Measurements from ENCODE around the gene NUDT5. TPM values are rescaled to one million over a fixed set of nuclear protein-coding genes. Genes with fewer than 3 reads are reported as not detected.

NUDT5 gene
- total and polyA plus RNA-seq, 2 donors (not counting 1 experiment from before 2014, with no cell fraction given): 25.9 to 39.9 TPM

GRCh38 chr10:12202226-12202625 lies 6.5 kb upstream of the NUDT5 start:
- CTCF ChIA-PET: interaction anchor here (2.6 kb wide), 1 partner anchor 13 kb away, joined by 10 read pairs; no protein-coding TSS in a partner anchor

GRCh38 chr10:12201543-12201942 lies 5.9 kb upstream of the NUDT5 start:
- WGBS (ENCODE audit: insufficient coverage): 82% methylated on average over 3 of the region's 3 CpGs
- Mint-ChIP-seq H3K27ac (no peak overlapping the region), H3K4me3 (no peak overlapping the region), H3K9me3 (ENCODE audit: insufficient read depth) (no peaks in the 10 kb centered on the region), H3K27me3 (no peaks in the 10 kb centered on the region), H3K4me1 (peaks cover 31% of the 10 kb centered on the region)
- Histone ChIP-seq H3K4me1 (ENCODE audit: control insufficient read depth in 2 of 2, insufficient read depth in 2 of 2, low read length in 2 of 2) (peaks cover 10 to 15% of the 10 kb centered on the region in 2 donors), H3K36me3 (replicated peaks in 1 of 2; ENCODE audit: control extremely low read depth in 1 of 2, control insufficient read depth in 1 of 2, extremely low read depth in 1 of 2, insufficient read depth in 2 of 2, low read length in 1 of 2) (peaks cover 9 to 61% of the 10 kb centered on the region in 2 experiments), H3K9ac (ENCODE audit: low read length) (no peak overlapping the region), H3K79me2 (ENCODE audit: control insufficient read depth, insufficient read depth, low read length) (peaks cover 97% of the 10 kb centered on the region), H3K27ac (ENCODE audit: low read length in 2 of 2) (no peak overlapping the region), H4K20me1 (ENCODE audit: control insufficient read depth, insufficient read depth, low read length, poor library complexity, severe bottlenecking) (peaks cover 66% of the 10 kb centered on the region), H3K9me3 (ENCODE audit: control extremely low read depth in 1 of 3, control insufficient read depth in 2 of 3, insufficient read depth in 1 of 3, low read length in 2 of 3) (no peaks in the 10 kb centered on the region), H3K27me3 (replicated peaks in 1 of 4; ENCODE audit: control extremely low read depth in 1 of 4, control insufficient read depth in 3 of 4, insufficient read depth in 4 of 4, low read length in 3 of 4) (no peaks in the 10 kb centered on the region), H3K4me3 (ENCODE audit: control extremely low read depth in 1 of 5, extremely low read depth in 1 of 5, insufficient read depth in 1 of 5, low read depth in 2 of 5, low read length in 4 of 5) (no peak overlapping the region), H3K4me2 (replicated peaks; ENCODE audit: low read depth, low read length, poor library complexity, severe bottlenecking) (no peak overlapping the region), H2AFZ (ENCODE audit: insufficient read depth, low read depth, low read length, poor library complexity, severe bottlenecking) (no peak overlapping the region)
- intact Hi-C loops (cut with micrococcal nuclease): no loop called here
- ChIA-PET POLR2A (no interaction called here), CTCF (interaction anchor here (2.6 kb wide), 1 partner anchor 13 kb away, joined by 10 read pairs; no protein-coding TSS in a partner anchor)
- ATAC-seq (ENCODE audit: low read depth) (no peak), DNase-seq (no peak)
- TF ChIP-seq EZH2 (IDR thresholded peaks at IDR 0.05; ENCODE audit: borderline replicate concordance, insufficient read depth, low read depth, low read length, poor library complexity, severe bottlenecking): no peak
- no peak for TF ChIP-seq CTCF (IDR thresholded peaks at IDR 0.05)

More at GRCh38 chr10:12202226-12202625, 6.5 kb upstream of the NUDT5 start:
- WGBS (ENCODE audit: insufficient coverage): 50% methylated on average over 2 of the region's 5 CpGs
- H3K27me3 Mint-ChIP-seq: no peaks in the 10 kb centered on the region
- intact Hi-C loops (cut with micrococcal nuclease): no loop called here
- no peak overlapping the region for H3K27ac ChIP-seq (ENCODE audit: low read length in 2 of 2)
- no peak for DNase-seq
- H3K4me3 ChIP-seq (ENCODE audit: control extremely low read depth in 1 of 5, extremely low read depth in 1 of 5, insufficient read depth in 1 of 5, low read depth in 2 of 5, low read length in 4 of 5): no peak overlapping the region
- no peak overlapping the region for H3K4me3 Mint-ChIP-seq
- no peaks in the 10 kb centered on the region for H3K9me3 ChIP-seq (ENCODE audit: control extremely low read depth in 1 of 3, control insufficient read depth in 2 of 3, insufficient read depth in 1 of 3, low read length in 2 of 3)
- POLR2A ChIA-PET: no interaction called here
- H3K27me3 ChIP-seq (replicated peaks in 1 of 4; ENCODE audit: control extremely low read depth in 1 of 4, control insufficient read depth in 3 of 4, insufficient read depth in 4 of 4, low read length in 3 of 4): no peaks in the 10 kb centered on the region
- no peak for ATAC-seq (ENCODE audit: low read depth)
- peaks cover 26% of the 10 kb centered on the region for H3K4me1 Mint-ChIP-seq
- H3K36me3 ChIP-seq (replicated peaks in 1 of 2; ENCODE audit: control extremely low read depth in 1 of 2, control insufficient read depth in 1 of 2, extremely low read depth in 1 of 2, insufficient read depth in 2 of 2, low read length in 1 of 2): peaks cover 9 to 65% of the 10 kb centered on the region in 2 experiments
- no peak for TF ChIP-seq EZH2 (IDR thresholded peaks at IDR 0.05; ENCODE audit: borderline replicate concordance, insufficient read depth, low read depth, low read length, poor library complexity, severe bottlenecking)
- no peak for TF ChIP-seq CTCF (IDR thresholded peaks at IDR 0.05)
- H3K79me2 ChIP-seq (ENCODE audit: control insufficient read depth, insufficient read depth, low read length): peaks cover 97% of the 10 kb centered on the region
- no peaks in the 10 kb centered on the region for H3K9me3 Mint-ChIP-seq (ENCODE audit: insufficient read depth)
- peaks cover 69% of the 10 kb centered on the region for H4K20me1 ChIP-seq (ENCODE audit: control insufficient read depth, insufficient read depth, low read length, poor library complexity, severe bottlenecking)
- H3K9ac ChIP-seq (ENCODE audit: low read length): no peak overlapping the region
- no peak overlapping the region for H2AFZ ChIP-seq (ENCODE audit: insufficient read depth, low read depth, low read length, poor library complexity, severe bottlenecking)
- H3K4me1 ChIP-seq (ENCODE audit: control insufficient read depth in 2 of 2, insufficient read depth in 2 of 2, low read length in 2 of 2): peaks cover 8 to 9% of the 10 kb centered on the region in 2 donors
- H3K27ac Mint-ChIP-seq: no peak overlapping the region
- H3K4me2 ChIP-seq (replicated peaks; ENCODE audit: low read depth, low read length, poor library complexity, severe bottlenecking): no peak overlapping the region
